IPS-15b (cell line): ENCODE data around the gene MIEN1.
"Not testable (repeated sequence)": the region's sequence is repeated elsewhere in the genome, so short reads cannot be mapped to it uniquely, and the experiment has no call there.

Experiments
- H3K27me3 ChIP-seq: one replicate; pipeline ENCODE4 v1.6.1; 2013; ENCODE audit warnings: low read length; ENCODE audit not compliant: control insufficient read depth, insufficient read depth
- H3K36me3 ChIP-seq: one replicate; pipeline ENCODE4 v1.6.1; 2013; ENCODE audit warnings: low read length; ENCODE audit not compliant: control insufficient read depth, insufficient read depth
- H3K4me1 ChIP-seq: one replicate; pipeline ENCODE4 v1.6.1; 2013; ENCODE audit warnings: mild to moderate bottlenecking, low read length; ENCODE audit not compliant: control insufficient read depth, insufficient read depth
- H3K4me3 ChIP-seq: one replicate; pipeline ENCODE4 v1.5.1; 2013; ENCODE audit warnings: low read depth, low read length
- H3K9ac ChIP-seq: one replicate; pipeline ENCODE4 v1.6.1; 2013; ENCODE audit warnings: low read depth, mild to moderate bottlenecking, low read length
- H3K9me3 ChIP-seq: one replicate; pipeline ENCODE4 v1.6.1; 2013; ENCODE audit warnings: mild to moderate bottlenecking, low read length; ENCODE audit not compliant: control insufficient read depth, insufficient read depth

Gene MIEN1

DNA sequence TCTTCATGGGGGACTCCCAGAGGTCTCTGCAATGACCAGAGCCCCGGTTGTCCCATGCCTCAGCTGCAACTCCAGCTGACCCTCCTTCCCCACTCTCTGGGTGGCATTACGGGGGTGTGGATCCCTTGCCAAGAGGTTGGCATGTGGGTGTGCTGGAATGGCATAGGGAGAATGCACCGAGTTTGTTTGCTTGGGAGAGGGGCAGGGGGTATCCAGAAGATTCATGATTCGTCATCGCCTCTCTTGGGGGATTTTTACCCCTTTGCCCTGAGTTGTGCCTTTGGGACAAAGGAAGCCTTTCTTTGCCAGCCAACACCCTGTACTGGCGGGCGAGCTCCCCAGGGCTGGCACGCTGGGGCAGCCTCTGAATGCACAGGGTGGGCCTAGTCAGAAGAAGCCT is 23.9 kb downstream of the MIEN1 start:
- peaks cover 52% of the 10 kb centered on the region for H3K36me3 ChIP-seq
- H3K4me1 ChIP-seq = peaks cover 25% of the 10 kb centered on the region
- H3K9me3 ChIP-seq = no peaks in the 10 kb centered on the region
- H3K9ac ChIP-seq = no peak overlapping the region
- no peaks in the 10 kb centered on the region for H3K27me3 ChIP-seq
- no peak overlapping the region for H3K4me3 ChIP-seq

GRCh38 chr17:39705786-39706348 is 24.5 kb downstream of the MIEN1 start:
- H3K4me3 ChIP-seq = no peak overlapping the region
- no peaks in the 10 kb centered on the region for H3K27me3 ChIP-seq
- no peaks in the 10 kb centered on the region for H3K9me3 ChIP-seq
- H3K4me1 ChIP-seq = peaks cover 25% of the 10 kb centered on the region
- peaks cover 47% of the 10 kb centered on the region for H3K36me3 ChIP-seq
- peak overlapping the region; percentile 47 for H3K9ac ChIP-seq

- H3K27me3 ChIP-seq = no peaks in the 10 kb centered on the region
- peaks cover 40% of the 10 kb centered on the region for H3K36me3 ChIP-seq
- H3K9ac ChIP-seq = peak overlapping the region; percentile 47
- H3K9me3 ChIP-seq = no peaks in the 10 kb centered on the region
- peaks cover 25% of the 10 kb centered on the region for H3K4me1 ChIP-seq
- no peak overlapping the region for H3K4me3 ChIP-seq
Observed at GRCh38 chr17:39704821-39705551, 25.3 kb downstream of the MIEN1 start.

DNA sequence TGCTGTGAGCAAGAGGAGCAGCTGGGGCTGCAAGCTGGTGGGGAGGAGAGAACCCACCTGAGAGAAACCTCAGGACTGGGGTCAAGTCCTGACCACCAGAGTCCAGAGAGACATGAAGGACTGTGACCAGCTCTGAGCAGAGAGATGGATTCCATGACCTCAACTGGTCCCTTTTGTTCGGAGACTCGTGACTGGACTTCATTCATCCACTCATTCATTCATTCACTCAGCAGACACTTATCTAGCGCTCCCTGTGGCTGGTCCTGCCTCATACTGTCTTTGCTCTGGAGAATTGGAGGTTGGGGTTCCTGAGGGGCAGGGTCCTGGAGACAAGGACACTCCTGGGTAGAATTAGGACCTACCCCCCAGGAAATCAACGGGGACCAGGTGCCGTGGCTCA is 26.4 kb downstream of the MIEN1 start:
- Histone ChIP-seq H3K4me3 (no peak overlapping the region), H3K36me3 (peaks cover 30% of the 10 kb centered on the region), H3K27me3 (no peaks in the 10 kb centered on the region), H3K4me1 (peaks cover 25% of the 10 kb centered on the region), H3K9ac (no peak overlapping the region), H3K9me3 (no peaks in the 10 kb centered on the region)

DNA sequence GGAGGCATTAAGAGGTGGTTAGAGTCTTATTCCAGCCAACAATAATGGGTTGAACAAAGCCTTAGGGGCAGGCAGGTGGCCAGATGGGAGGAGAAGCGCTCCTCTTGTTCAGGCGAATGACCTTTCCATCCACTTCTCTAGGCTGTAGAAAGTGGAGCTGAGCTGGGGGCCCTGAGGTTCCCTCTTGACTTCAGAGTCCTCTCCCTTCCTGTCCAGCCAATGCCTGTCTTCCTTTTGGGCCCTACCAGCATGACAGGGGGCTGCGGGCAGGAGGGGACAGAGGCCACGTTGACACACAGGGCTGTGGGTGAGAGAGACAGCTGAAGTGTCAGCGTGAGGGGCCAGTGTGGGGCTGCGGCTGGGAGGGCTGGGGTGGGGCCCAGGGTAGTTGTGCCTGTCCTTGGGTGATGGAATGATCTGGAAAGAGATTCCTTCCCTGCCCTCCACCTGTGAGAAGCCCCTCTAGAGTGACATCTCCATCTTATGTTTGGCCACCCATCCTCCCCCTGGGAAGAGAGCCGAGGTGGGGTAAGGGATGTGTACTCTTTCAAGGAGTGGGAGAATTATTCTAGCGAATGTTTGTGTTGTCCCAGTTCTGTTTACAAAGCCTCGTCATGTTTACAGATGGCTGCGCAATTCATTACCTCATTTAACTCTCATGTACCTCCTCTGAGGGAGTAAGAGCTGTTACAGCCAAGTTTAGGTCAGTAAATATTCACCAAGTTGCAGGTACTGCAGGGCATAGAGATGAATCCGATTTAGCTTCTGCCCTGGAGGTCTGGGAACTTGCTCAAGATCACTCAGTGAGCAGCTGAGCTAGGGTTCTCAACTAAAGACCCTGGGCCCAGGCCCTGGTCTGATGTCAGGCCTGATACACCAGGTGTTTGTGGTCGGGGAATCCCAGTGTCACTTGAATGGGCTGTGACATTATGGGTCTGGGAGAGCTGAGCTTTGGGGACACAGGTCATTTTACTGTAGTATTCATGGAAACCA is 27.1 kb downstream of the MIEN1 start:
- H3K9me3 ChIP-seq = no peaks in the 10 kb centered on the region
- H3K36me3 ChIP-seq = peaks cover 23% of the 10 kb centered on the region
- peak overlapping the region; percentile 3 for H3K4me3 ChIP-seq
- no peaks in the 10 kb centered on the region for H3K27me3 ChIP-seq
- H3K4me1 ChIP-seq = peaks cover 28% of the 10 kb centered on the region
- no peak overlapping the region for H3K9ac ChIP-seq

- Histone ChIP-seq H3K27me3 (no peaks in the 10 kb centered on the region), H3K9me3 (no peaks in the 10 kb centered on the region), H3K9ac (no peak overlapping the region), H3K4me3 (peak overlapping the region; percentile 90), H3K4me1 (peaks cover 28% of the 10 kb centered on the region), H3K36me3 (peaks cover 12% of the 10 kb centered on the region)
Observed at GRCh38 chr17:39701784-39702422, 28.4 kb downstream of the MIEN1 start.

GRCh38 chr17:39701012-39701783 is 29.1 kb downstream of the MIEN1 start:
- Histone ChIP-seq H3K36me3 (peaks cover 7% of the 10 kb centered on the region), H3K4me3 (peak overlapping the region; percentile 90), H3K27me3 (no peaks in the 10 kb centered on the region), H3K9me3 (no peaks in the 10 kb centered on the region), H3K4me1 (peaks cover 34% of the 10 kb centered on the region), H3K9ac (peak overlapping the region; percentile 41)

DNA sequence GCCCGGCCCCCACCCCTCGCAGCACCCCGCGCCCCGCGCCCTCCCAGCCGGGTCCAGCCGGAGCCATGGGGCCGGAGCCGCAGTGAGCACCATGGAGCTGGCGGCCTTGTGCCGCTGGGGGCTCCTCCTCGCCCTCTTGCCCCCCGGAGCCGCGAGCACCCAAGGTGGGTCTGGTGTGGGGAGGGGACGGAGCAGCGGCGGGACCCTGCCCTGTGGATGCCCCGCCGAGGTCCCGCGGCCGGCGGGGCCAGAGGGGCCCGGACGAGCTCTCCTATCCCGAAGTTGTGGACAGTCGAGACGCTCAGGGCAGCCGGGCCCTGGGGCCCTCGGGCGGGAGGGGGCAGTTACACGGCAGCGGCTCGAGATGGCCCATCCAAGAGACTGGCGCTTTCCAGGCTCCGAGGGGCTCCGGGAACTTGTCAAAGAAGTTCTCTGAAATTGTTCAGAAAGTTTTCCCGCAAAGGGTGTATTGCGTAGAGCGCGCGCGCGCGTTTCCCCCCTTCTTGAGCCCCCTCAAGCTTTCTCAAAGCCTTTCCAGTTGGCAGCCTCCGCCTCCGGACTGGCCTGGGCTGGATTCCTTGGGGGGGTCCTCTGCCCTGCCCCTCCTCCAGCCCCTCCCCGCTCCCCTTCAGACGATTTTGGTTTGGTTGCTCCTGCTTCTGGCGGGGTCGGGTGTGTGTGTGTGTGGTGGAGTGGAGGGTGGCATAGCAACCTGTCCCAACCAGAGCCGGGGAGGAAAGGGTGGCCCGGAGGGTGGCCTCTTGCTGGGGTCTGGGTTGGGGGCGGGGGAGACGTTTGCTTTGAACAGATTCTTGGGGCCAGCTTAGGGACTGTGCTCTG is 30.0 kb downstream of the MIEN1 start:
- Histone ChIP-seq H3K27me3 (no peaks in the 10 kb centered on the region), H3K36me3 (no peaks in the 10 kb centered on the region), H3K9me3 (no peaks in the 10 kb centered on the region), H3K9ac (peak overlapping the region; percentile 87), H3K4me3 (peak overlapping the region; percentile 90), H3K4me1 (peaks cover 31% of the 10 kb centered on the region)

GRCh38 chr17:39699818-39700147 is 30.5 kb downstream of the MIEN1 start, which contains the start of gene ERBB2:
TSS of gene ERBB2 (plus strand) at chr17:39700064. CDS start at chr17:39700239, 175 bp downstream.
- Histone ChIP-seq H3K4me3 (peak within 1 kb of the TSS; percentile 90), H3K4me1 (peaks cover 31% of the 10 kb centered on the region), H3K9ac (peak within 1 kb of the TSS; percentile 87)

DNA sequence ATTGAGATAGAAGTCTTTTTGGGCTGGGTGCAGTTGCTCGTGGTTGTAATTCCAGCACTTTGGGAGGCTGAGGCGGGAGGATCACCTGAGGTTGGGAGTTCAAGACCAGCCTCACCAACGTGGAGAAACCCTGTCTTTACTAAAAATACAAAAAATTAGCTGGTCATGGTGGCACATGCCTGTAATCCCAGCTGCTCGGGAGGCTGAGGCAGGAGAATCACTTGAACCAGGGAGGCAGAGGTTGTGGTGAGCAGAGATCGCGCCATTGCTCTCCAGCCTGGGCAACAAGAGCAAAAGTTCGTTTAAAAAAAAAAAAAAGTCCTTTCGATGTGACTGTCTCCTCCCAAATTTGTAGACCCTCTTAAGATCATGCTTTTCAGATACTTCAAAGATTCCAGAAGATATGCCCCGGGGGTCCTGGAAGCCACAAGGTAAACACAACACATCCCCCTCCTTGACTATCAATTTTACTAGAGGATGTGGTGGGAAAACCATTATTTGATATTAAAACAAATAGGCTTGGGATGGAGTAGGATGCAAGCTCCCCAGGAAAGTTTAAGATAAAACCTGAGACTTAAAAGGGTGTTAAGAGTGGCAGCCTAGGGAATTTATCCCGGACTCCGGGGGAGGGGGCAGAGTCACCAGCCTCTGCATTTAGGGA is 31.0 kb downstream of the MIEN1 start:
- peaks cover 27% of the 10 kb centered on the region for H3K4me1 ChIP-seq
- H3K36me3 ChIP-seq, H3K9me3 ChIP-seq, H3K27me3 ChIP-seq: not testable (repeated sequence)
- peak overlapping the region; percentile 90 for H3K4me3 ChIP-seq
- H3K9ac ChIP-seq = peak overlapping the region; percentile 81

More at GRCh38 chr17:39699818-39700147, 30.5 kb downstream of the MIEN1 start, which contains the start of gene ERBB2:
- no peaks in the 10 kb centered on the region for H3K27me3 ChIP-seq
- H3K9me3 ChIP-seq = no peaks in the 10 kb centered on the region
- H3K36me3 ChIP-seq = no peaks in the 10 kb centered on the region
